ENCODE data around the gene PTP4A2.
"Not testable (repeated sequence)": the region's sequence is repeated elsewhere in the genome, so short reads cannot be mapped to it uniquely, and the experiment has no call there.

The PTP4A2 gene

DNA sequence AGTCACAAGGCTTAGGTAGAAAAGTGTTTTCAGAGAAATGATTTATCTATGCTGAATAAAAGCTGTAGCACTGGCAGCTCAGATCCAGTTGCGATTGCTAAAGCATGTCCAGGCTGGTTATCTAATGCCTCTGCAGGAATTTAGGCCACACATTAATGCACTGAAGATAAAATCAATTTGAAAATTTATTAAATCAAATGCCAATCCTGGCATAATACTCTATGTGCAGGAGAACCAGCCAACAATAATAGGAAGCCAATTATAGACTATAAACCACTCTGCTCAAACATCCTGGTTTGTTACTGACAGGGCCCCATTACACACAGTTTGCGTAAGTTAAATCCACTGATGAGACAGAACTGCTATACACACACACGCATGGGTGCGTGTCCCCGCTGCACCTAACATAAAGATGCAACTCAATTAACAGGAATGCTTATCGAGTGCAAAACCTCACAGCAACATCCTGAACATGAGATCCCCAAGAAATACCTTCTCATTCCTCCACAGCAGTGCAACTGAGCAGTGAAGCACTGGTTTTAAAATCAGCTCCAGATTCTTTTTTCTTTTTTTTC lies 40.6 kb downstream of the PTP4A2 start:
- no peaks in the 10 kb centered on the region for H3K36me3 Mint-ChIP-seq (ENCODE audit: low read depth)
- no peaks in the 10 kb centered on the region for H3K27me3 Mint-ChIP-seq
- H3K9me3 Mint-ChIP-seq, result peaks cover 7% of the 10 kb centered on the region
- no peak for DNase-seq
- ATAC-seq, result no peak
- H3K4me1 Mint-ChIP-seq, result peaks cover 9% of the 10 kb centered on the region
- H3K27ac Mint-ChIP-seq, result no peak overlapping the region
- H3K4me3 Mint-ChIP-seq, result no peak overlapping the region

DNA sequence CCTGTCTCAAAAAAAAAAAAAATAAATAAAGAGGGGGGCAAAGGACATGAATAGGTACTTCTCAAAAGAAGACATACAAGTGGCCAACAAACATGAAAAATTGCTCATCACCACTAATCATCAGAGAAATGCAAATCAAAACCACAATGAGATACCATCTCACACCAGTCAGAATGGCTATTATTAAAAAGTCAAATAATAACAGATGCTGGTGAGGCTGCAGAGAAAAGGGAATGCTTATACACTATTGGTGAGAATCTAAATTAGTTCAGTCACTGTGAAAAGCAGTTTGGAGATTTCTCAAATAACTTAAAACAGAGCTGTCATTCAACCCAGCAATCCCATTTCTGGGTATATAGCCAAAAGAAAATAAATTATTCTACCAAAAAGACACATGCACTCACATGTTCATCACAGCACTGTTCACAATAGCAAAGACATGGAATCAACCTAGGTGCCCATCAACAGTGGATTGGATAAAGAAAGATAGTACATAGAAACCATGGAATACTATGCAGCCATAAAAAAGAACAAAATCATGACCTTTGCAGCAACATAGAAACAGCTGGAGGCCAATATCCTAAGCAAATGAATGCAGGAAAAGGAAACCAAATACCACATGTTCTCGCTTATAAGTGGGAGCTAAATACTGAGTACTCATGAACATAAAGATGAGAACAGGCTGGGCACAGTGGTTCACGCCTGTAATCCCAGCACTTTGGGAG lies 42.5 kb downstream of the PTP4A2 start:
- ATAC-seq; H3K9me3 Mint-ChIP-seq; H3K4me3 Mint-ChIP-seq; H3K27me3 Mint-ChIP-seq; H3K36me3 Mint-ChIP-seq (ENCODE audit: low read depth); DNase-seq; H3K27ac Mint-ChIP-seq: not testable (repeated sequence)
- H3K4me1 Mint-ChIP-seq, result peaks cover 16% of the 10 kb centered on the region

DNA sequence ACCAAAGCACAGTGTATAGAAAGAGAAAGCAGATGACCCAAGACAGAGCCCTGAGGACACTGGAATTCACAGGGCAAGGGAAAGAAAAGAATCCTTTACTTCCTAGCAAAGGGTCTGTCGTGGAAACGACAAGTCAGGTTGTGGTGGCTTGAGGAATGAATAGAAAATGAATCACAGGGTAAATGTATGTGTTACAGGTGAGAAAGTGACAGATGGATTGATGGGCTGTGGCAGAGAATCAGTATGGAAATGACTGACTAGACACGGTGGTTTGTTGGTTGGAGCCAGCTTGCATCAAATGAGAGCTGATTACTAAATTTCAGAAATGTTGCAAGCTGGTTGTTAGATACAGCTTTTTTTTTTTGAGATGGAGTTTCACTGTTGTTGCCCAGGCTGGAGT lies 46.9 kb downstream of the PTP4A2 start:
- Mint-ChIP-seq H3K27me3 (no peaks in the 10 kb centered on the region), H3K4me1 (peaks cover 42% of the 10 kb centered on the region), H3K36me3 (ENCODE audit: low read depth) (peaks cover 6% of the 10 kb centered on the region), H3K9me3 (peaks cover 4% of the 10 kb centered on the region), H3K4me3 (no peak overlapping the region), H3K27ac (peak overlapping the region; percentile 72)
- ATAC-seq (peak; percentile 87), DNase-seq (peak; percentile 30)

DNA sequence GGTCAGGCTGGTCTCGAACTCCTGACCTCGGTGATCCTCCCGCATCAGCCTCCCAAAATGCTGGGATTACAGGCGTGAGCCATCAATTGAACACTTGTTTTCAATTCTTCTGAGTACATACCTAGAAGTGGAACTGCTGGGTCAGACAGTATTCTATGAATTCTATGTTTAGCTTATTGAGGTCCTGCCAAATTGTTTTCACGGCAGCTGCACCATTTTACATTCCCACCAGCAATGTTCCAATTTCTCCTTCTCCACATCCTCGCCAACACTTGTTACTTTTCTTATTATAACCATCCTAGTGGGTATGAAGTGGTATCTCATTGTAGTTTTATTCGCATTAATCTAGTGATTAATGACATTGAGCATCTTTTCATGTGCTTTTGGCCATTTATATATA lies 49.9 kb downstream of the PTP4A2 start:
- Mint-ChIP-seq H3K36me3 (ENCODE audit: low read depth) (peaks cover 6% of the 10 kb centered on the region), H3K4me3 (no peak overlapping the region), H3K4me1 (peaks cover 42% of the 10 kb centered on the region), H3K27ac (peak overlapping the region; percentile 93), H3K27me3 (no peaks in the 10 kb centered on the region), H3K9me3 (no peaks in the 10 kb centered on the region)
- ATAC-seq, result no peak
- no peak for DNase-seq

DNA sequence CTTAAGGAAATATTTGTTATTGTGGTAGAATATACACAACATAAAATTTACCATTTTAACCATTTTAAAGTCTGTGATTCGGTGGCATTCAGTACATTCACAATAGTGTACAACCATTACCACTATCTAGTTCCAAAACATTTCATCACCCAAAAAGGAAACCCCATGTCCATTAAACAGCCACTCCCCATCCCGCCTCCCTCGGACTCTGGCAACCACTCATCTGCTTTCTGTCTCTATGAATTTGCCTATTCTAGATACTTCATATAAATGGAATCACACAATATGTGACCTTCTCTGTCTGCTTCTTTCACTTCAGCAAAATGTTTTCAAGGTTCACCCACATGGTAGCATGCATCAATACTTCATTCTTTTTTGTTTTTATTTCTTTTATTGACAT lies 51.3 kb downstream of the PTP4A2 start:
- Mint-ChIP-seq H3K9me3 (no peaks in the 10 kb centered on the region), H3K4me1 (peaks cover 38% of the 10 kb centered on the region), H3K36me3 (ENCODE audit: low read depth) (peaks cover 6% of the 10 kb centered on the region), H3K27ac (no peak overlapping the region), H3K27me3 (no peaks in the 10 kb centered on the region), H3K4me3 (no peak overlapping the region)
- ATAC-seq (no peak), DNase-seq (no peak)

DNA sequence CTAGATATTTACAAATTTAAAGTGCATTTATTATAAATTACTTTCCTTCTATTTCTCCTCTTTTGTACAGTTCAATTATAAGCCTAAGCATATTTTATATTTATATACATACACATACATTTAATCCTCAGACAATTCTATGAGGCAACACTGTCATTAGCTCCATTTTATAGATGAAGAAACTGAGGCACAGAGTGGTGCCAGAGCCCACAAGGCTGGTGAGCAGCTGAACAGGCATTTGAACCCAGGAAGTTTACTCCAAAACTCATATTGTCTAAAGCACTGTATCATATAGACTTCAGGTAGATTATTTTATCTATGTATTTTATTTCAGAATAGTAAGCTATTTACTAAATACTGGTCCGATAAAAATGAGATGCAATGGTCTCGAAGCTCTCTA lies 52.3 kb downstream of the PTP4A2 start:
- no peaks in the 10 kb centered on the region for H3K27me3 Mint-ChIP-seq
- no peak overlapping the region for H3K4me3 Mint-ChIP-seq
- peaks cover 4% of the 10 kb centered on the region for H3K36me3 Mint-ChIP-seq (ENCODE audit: low read depth)
- H3K4me1 Mint-ChIP-seq, result peaks cover 36% of the 10 kb centered on the region
- no peaks in the 10 kb centered on the region for H3K9me3 Mint-ChIP-seq
- no peak overlapping the region for H3K27ac Mint-ChIP-seq
- no peak for ATAC-seq
- no peak for DNase-seq

DNA sequence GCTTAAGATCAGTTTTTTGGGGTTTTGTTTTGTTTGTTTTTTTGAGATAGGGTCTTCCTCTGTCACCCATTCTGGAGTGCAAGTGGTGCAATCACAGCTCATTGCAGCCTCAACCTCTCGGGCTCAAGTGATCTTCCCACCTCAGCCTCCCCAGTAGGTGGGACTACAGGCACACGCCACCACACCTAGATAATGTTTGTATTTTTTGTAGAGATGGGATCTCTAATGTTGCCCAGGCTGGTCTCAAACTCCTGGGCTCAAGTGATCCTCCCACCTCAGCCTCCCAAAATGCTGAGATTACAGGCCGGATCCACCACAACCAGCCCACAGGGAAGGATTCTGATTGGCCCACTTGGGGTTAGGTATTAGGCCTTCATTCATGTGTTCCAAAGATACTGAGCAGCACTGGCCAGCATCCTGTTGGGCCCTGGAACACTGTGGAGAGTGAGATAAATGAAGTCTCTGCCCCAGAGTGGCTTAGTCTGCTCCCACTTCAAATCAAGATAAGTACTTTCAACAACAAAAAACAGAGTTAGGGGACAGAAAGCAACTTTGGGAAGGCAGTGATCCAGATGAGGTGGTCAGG lies 54.7 kb downstream of the PTP4A2 start:
- Mint-ChIP-seq H3K4me1 (peaks cover 22% of the 10 kb centered on the region), H3K27ac (no peak overlapping the region), H3K4me3 (no peak overlapping the region), H3K9me3 (no peaks in the 10 kb centered on the region), H3K36me3 (ENCODE audit: low read depth) (no peaks in the 10 kb centered on the region), H3K27me3 (no peaks in the 10 kb centered on the region)
- no peak for DNase-seq
- no peak for ATAC-seq

DNA sequence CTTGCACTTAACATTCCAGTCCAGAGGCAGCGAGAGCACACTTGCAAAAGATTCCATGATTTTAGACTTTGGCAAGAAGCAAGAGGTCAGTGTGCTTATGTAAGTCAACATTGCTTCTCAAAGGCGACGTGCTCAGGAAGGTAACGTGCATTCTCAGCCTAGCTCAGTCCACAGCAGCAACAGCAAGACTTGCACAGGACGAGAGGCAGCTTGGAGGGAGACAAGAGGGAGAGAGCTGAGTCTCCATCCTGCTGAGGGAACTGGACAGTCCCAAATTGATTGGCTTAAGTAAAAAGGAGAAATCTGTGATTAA lies 56.5 kb downstream of the PTP4A2 start:
- H3K9me3 Mint-ChIP-seq, result no peaks in the 10 kb centered on the region
- H3K4me1 Mint-ChIP-seq, result peaks cover 17% of the 10 kb centered on the region
- H3K36me3 Mint-ChIP-seq (ENCODE audit: low read depth), result no peaks in the 10 kb centered on the region
- DNase-seq, result no peak
- no peak for ATAC-seq
- no peaks in the 10 kb centered on the region for H3K27me3 Mint-ChIP-seq
- no peak overlapping the region for H3K27ac Mint-ChIP-seq
- H3K4me3 Mint-ChIP-seq, result no peak overlapping the region

DNA sequence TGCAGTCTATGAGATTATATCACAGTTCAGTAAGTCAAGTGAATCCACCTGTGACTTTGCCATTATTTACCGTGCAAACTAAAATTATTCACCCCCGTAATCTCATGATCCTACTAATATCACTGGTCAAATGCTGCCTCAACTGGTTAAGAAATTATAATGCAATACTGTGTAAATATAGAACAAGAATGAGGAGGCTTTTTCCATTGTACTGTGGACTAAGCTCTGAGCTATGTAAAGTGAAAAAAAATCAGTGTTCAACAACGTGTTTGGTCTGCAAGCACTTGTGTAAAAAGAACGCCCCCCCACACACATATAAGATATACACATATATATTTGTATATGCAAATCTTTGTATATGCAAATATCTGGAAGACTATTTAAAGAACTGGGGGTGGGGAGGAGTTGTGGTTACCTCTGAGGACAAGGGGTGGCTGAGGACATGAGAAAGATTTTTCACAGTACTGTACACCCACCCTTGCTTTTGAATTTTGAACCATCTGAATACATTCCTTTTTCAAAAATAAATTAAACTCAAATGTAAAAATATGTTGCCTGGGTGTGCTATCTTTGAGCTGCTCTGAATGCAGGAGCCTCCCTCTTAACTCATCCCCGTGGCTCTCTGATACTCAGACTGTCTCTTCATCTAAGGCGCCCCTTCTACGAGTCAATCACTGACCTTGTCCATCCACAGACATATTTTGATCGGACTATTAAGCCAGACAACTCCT lies 57.0 kb downstream of the PTP4A2 start:
- no peak overlapping the region for H3K27ac Mint-ChIP-seq
- no peaks in the 10 kb centered on the region for H3K36me3 Mint-ChIP-seq (ENCODE audit: low read depth)
- DNase-seq (no peak), ATAC-seq (no peak)
- H3K4me3 Mint-ChIP-seq, result no peak overlapping the region
- peaks cover 17% of the 10 kb centered on the region for H3K4me1 Mint-ChIP-seq
- no peaks in the 10 kb centered on the region for H3K9me3 Mint-ChIP-seq
- no peaks in the 10 kb centered on the region for H3K27me3 Mint-ChIP-seq

DNA sequence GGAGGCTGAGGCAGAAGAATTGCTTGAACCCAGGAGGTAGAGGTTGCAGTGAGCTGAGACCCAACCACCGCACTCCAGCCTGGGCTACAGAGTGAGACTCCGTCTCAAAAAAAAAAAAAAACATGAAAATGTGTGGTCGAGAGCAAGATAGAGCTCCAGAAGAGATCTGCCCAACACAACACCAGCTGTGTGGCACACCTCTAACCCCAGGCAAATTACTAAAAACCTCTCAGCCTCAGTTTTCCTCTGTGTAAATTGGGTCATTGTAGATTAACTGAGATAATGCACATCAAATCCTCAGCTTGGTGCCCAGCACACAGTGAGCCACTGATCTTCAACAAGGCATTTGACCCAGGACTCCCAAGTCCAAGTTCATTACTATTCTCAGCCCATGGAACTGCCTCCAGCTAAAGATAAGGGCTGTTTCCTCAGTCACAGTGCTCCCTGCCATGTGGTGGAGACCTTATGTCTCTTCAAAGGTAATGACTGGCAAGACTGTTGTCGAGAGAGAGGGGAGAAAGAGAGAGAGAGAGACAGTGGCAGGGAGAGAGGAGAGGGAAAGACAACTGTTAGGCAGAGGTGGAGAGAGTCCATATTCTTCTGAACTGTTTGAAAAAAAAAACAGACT lies 58.1 kb downstream of the PTP4A2 start:
- no peaks in the 10 kb centered on the region for H3K27me3 Mint-ChIP-seq
- no peak for DNase-seq
- H3K4me3 Mint-ChIP-seq, result no peak overlapping the region
- H3K36me3 Mint-ChIP-seq (ENCODE audit: low read depth), result no peaks in the 10 kb centered on the region
- H3K27ac Mint-ChIP-seq, result no peak overlapping the region
- peaks cover 17% of the 10 kb centered on the region for H3K4me1 Mint-ChIP-seq
- no peak for ATAC-seq
- H3K9me3 Mint-ChIP-seq, result no peaks in the 10 kb centered on the region

DNA sequence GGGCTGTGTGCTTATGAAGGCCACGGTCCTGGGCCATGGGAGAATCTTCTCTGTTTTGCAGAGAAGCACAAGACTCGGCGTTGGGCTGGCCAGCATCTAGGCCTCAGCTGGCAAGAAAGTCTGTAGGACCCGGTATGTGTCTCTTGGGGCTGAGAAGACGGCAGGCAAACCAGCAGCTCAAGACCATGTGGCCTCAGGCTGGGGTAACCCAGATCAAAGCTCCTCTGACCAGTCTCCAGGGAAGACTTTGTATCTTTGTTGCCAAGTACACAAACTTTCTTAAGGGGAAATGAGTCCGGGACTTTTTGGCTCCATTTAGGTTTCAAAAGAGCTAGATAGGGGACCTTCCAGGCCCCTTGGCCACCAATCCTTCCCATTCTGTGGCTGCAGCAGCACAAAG lies 60.1 kb downstream of the PTP4A2 start:
- DNase-seq, result no peak
- Mint-ChIP-seq H3K27ac (no peak overlapping the region), H3K9me3 (peaks cover 3% of the 10 kb centered on the region), H3K4me3 (no peak overlapping the region), H3K4me1 (peaks cover 23% of the 10 kb centered on the region), H3K27me3 (no peaks in the 10 kb centered on the region), H3K36me3 (ENCODE audit: low read depth) (peaks cover 2% of the 10 kb centered on the region)
- ATAC-seq, result no peak

DNA sequence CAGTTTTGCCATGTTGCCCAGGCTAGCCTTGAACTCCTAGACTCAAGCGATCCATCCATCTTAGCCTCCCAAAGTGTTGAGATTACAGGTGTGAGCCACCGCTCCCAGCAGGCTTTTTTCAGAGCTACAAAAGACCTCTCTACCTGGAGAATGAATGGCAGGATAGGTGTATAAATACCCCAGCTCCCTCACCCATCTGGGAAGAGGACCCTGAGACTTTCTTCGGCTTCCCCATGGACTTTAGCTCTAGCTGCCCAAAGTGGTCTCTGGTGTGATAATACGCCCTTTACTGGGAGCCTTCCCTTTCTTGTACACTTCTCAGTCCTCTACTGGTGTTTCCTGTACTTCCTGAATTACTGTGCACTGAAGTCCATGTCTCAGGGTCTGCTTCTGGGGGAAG lies 60.6 kb downstream of the PTP4A2 start:
- Mint-ChIP-seq H3K4me3 (no peak overlapping the region), H3K4me1 (peaks cover 28% of the 10 kb centered on the region), H3K27ac (no peak overlapping the region)

DNA sequence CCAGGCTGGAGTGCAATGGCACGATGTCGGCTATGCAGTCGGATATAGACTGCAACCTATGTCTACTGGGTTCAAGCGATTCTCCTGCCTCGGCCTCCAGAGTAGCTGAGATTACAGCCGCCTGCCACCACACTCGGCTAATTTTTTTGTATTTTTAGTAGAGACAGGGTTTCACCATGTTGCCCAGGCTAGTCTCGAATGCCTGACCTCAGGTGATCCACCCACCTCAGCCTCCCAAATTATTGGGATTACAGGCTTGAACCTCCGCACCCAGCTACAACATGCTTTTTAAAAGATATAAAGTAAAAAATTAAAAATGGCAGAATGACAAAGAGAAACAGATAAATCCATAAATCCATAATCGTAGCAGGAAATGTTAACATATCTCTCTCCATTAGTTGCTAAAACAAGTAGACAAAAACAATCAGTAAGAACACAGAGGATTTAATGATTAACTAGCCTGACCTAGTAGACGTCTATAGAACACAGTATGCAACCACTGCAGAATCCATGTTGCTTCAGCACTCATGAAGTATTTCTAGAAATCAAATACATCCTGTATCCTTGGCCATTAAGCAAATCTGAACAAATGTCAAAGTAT lies 62.4 kb downstream of the PTP4A2 start:
- DNase-seq, result no peak
- no peak overlapping the region for H3K27ac Mint-ChIP-seq
- peaks cover 4% of the 10 kb centered on the region for H3K36me3 Mint-ChIP-seq (ENCODE audit: low read depth)
- no peaks in the 10 kb centered on the region for H3K27me3 Mint-ChIP-seq
- peaks cover 23% of the 10 kb centered on the region for H3K4me1 Mint-ChIP-seq
- no peak for ATAC-seq
- H3K4me3 Mint-ChIP-seq, result no peak overlapping the region
- peaks cover 7% of the 10 kb centered on the region for H3K9me3 Mint-ChIP-seq

More for the DNA sequence above, 60.6 kb downstream of the PTP4A2 start:
- ATAC-seq (no peak), DNase-seq (no peak)
- Mint-ChIP-seq H3K9me3 (peaks cover 7% of the 10 kb centered on the region), H3K36me3 (ENCODE audit: low read depth) (peaks cover 4% of the 10 kb centered on the region), H3K27me3 (no peaks in the 10 kb centered on the region)

DNA sequence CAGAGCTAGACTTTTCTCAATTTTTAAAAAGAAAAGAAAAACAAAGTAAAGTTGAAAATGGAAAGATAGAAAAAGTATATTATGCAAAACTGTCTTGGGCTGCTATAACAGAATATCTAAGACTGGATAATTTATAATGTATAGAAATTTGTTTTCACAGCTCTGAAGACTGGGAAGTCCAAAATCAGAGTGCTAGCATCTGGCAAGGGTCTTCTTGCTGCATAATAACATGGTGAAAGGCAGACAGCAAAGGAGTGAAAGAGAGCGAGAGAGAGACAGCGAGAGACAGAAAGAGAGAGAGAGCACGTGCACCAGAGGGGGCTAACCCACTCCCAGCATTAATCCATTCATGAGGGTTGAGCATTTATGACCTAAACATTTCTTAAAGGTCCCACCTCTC lies 63.2 kb downstream of the PTP4A2 start:
- H3K27ac Mint-ChIP-seq, result no peak overlapping the region
- ATAC-seq, result no peak
- H3K27me3 Mint-ChIP-seq, result no peaks in the 10 kb centered on the region

More for the DNA sequence above, 63.2 kb downstream of the PTP4A2 start:
- peaks cover 17% of the 10 kb centered on the region for H3K4me1 Mint-ChIP-seq
- H3K36me3 Mint-ChIP-seq (ENCODE audit: low read depth), result peaks cover 4% of the 10 kb centered on the region
- no peak overlapping the region for H3K4me3 Mint-ChIP-seq
- peaks cover 7% of the 10 kb centered on the region for H3K9me3 Mint-ChIP-seq
- no peak for DNase-seq

Measured in activated naive CD8-positive, alpha-beta T cell treated with anti-CD3 and anti-CD28 coated beads, Interleukin-2, amount 50 U/mL, for 24 hours (primary cell).